Astrocyte of the cerebellum (primary cell): Measurements from ENCODE around the gene SNX1.

Experiments
- DNase-seq: peaks from one replicate; pipeline ENCODE4 v3.0.0-alpha.2; 2011; ENCODE audit warnings: low read depth
- H3K4me3 ChIP-seq: 2 replicates; pipeline ENCODE4 v1.5.1; 2011; ENCODE audit warnings: mild to moderate bottlenecking, low read depth, low read length, moderate library complexity
- CTCF ChIP-seq: IDR thresholded peaks from 2 replicates; pipeline ENCODE4 v1.5.1; 2012; ENCODE audit warnings: low read length, low read depth, moderate library complexity, mild to moderate bottlenecking; ENCODE audit errors: missing control alignments
- in situ Hi-C: cut with HindIII; loops from 2 replicates; pipeline ENCODE4 v1.10.0; 2017; ENCODE audit warnings: low sequenced_read_pairs

The SNX1 gene

DNA sequence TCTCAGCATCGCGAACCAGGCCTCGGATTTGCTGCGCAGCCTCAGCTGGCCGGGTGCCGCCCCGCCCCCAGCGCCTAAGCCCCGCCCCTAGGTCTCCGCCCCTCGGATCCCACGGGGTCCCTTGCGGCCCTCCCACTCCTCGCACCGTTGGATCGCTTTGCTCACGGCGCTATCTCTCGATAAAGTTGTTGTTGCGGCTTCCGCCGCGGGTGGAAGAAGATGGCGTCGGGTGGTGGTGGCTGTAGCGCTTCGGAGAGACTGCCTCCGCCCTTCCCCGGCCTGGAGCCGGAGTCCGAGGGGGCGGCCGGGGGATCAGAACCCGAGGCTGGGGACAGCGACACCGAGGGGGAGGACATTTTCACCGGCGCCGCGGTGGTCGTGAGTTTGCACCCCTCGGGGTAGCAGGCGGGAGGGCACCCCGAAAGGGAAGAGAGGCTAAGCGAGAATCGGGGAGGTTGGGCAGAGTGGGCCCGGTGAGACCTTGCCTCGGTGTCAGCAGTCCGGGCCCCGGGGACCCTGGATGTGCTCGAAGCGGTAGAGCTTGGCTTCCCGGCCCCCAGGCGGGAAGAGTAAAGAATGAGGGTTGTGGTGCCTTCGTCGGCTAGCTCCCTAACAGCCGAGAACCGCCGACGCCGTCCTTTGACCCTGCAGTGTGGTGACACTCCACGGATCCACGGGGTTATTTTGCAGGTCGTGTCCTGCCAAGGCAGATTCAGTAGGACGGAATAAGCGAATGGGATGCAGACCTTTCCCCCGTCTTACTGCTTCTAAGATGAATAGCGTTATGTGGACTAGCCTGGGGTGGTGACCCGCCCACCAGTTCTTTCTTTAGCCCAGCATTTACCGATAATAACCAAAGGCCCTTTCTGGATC is at the start of gene SNX1:
Gene SNX1, plus strand, starts transcription at position 188 of the 873 bp plus-strand sequence. Its CDS starts 32 bp downstream, at position 220.
- peak within 1 kb of the TSS; percentile 89 for H3K4me3 ChIP-seq
- in situ Hi-C loops, result no loop called here
- TF ChIP-seq CTCF, result peak; percentile 3
- peak; percentile 87 for DNase-seq

- in situ Hi-C loops, result no loop called here
- H3K4me3 ChIP-seq, result peak within 1 kb of the TSS; percentile 46
- peak; percentile 57 for TF ChIP-seq CTCF
- DNase-seq, result no peak
Measured at GRCh38 chr15:64046421-64047153, 49.2 kb upstream of the SNX1 start, which contains the start of gene DAPK2. Gene DAPK2 (minus strand): TSS chr15:64046485. CDS start chr15:64040261, 6,224 bp downstream.

- DNase-seq, result no peak
- no peak for TF ChIP-seq CTCF
- H3K4me3 ChIP-seq, result no peak overlapping the region
- in situ Hi-C loops, result no loop called here
Measured at GRCh38 chr15:64048781-64049460, 46.9 kb upstream of the SNX1 start.

DNA sequence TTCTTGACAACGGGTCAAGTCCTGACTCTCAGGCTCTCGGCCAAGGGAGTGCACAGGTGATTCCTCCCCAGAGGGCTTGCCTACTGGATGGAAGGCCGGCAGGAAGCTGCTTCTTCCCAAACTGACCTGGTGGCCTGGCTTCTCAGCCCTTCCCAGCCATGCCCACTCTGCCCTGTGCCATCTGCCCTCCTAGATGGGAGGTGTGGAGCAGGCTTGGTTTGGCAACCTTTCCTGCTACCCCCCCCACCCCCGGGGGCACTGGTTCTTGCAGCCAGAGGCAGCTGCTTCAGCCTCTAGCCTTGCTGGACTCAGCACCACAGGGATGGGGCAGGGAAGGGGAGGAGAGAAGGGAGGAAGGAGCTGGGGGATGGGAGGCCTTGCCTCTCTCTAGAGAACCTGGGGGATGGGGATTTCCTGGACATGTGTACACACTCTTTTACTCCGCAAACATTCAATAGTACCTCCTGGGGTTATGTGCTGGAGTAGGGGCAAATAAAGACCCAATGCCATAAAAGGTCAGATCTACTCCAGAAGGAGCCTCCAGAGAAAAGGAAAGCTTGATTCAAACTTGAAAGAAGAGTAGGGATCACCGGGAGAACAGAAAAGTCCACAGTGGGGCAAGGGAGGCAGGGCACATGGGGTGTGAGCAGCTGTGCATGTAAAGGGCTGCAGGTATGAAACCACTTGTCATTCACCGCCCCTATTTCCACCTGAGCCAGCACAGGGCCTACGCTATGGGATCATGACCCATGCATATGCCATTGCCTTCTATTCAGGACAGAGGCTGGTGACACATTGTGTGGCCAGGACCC is 45.3 kb upstream of the SNX1 start:
- in situ Hi-C loops, result no loop called here
- no peak for TF ChIP-seq CTCF
- no peak overlapping the region for H3K4me3 ChIP-seq
- DNase-seq, result no peak

- in situ Hi-C loops, result no loop called here
- no peak for DNase-seq
- no peak overlapping the region for H3K4me3 ChIP-seq
- TF ChIP-seq CTCF, result no peak
Measured at GRCh38 chr15:64051093-64051402, 44.7 kb upstream of the SNX1 start.
